Pancreas (tissue), 10 donors: Measurements from ENCODE around the gene RARB. TPM values are rescaled to one million over a fixed set of nuclear protein-coding genes. Genes with fewer than 3 reads are reported as not detected.

ENCODE experiments used
- ATAC-seq, 4 donors: fragments of 200-7000 bp; cut with Tn5 transposase; one replicate each; pipeline versions ENCODE4 v1.8.0 to v1.9.1; 2020; ENCODE audit warnings: mild to moderate bottlenecking in 4 of 4, moderate library complexity in 4 of 4
- DNase-seq, 6 donors: peaks; one replicate each; pipeline ENCODE4 v3.0.0-alpha.2; 2020
- FAIRE-seq: peaks from 2 replicates; lab custom pipeline; 2012; peaks lifted over from hg19 to GRCh38; lab: Jason Lieb, UNC
- H3K27ac ChIP-seq, 4 donors: fragments of 200-600 bp; sonication (generic); 1 replicate in 3 of 4; 2 replicates in 1 of 4; pipeline versions ENCODE4 v1.5.0 to v1.8.0; 2020
- H3K27me3 ChIP-seq, 4 donors: fragments of 200-600 bp; one replicate each; pipeline ENCODE4 v1.8.0; 2021
- H3K36me3 ChIP-seq, 3 donors: fragments of 200-600 bp; sonication (generic) in 1 of 3; one replicate each; pipeline versions ENCODE4 v1.5.0 to v1.8.0; 2020 to 2021
- H3K4me1 ChIP-seq, 3 donors: fragments of 200-600 bp; one replicate each; pipeline ENCODE4 v1.8.0; 2021
- H3K4me3 ChIP-seq, 4 donors: fragments of 200-600 bp; sonication (generic) in 2 of 4; one replicate each; pipeline versions ENCODE4 v1.5.0 to v1.8.0; 2020 to 2021
- H3K9me3 ChIP-seq, 4 donors: fragments of 200-600 bp; one replicate each; pipeline ENCODE4 v1.8.0; 2021
- CTCF ChIP-seq, 4 donors: fragments of 200-600 bp; sonication (generic) in 3 of 4; IDR thresholded peaks; one replicate each; pipeline versions ENCODE4 v1.5.0 to v1.8.0; 2021; ENCODE audit warnings: antibody characterized with exemption in 4 of 4
- WGBS, 2 donors: extraction: QIAGEN DNeasy Blood & Tissue Kit; methylation state at CpG; one replicate each; pipeline ENCODE4 v1.1.7; 2013; 5-methylcytosine and 5-hydroxymethylcytosine counted together
- intact Hi-C, 3 donors: fragments of 100-400 bp; cut with DNase I; formaldehyde crosslinking; loops; one replicate each; pipeline versions ENCODE4 v1.11.1 to v1.14.2; 2022
- polyA plus RNA-seq, 2 donors: library from polyadenylated mRNA; stranded (reverse); fragments of 200-250 nt; gene quantifications; one replicate each; pipeline ENCODE4 v1.2.3, GENCODE V29; 2013
- total RNA-seq, 6 donors: library from RNA; stranded (reverse); fragmentation: NEBNext Ultra II Directional in 4 of 6; extraction: Animal tissue kit (Norgen Biotek cat#: 25700) in 4 of 6; gene quantifications; one replicate each; pipeline versions ENCODE4 v1.2.1 to v1.2.4, GENCODE V29; 2021 to 2023
- donor health status: healthy with polysubstance abuse.
- donor health status: DM: no; HTN: no; CAD: no; lungs with moderate emphysema.
- donor health status: DM: no; HTN: no; CAD: no.
- donor health status: control.
- donor health status: control.
- donor health status: Bipolar disorder and iron deficiency.
- donor health status: DM: yes; HTN: yes; CAD: no.
- donor health status: DM: no; HTN: no; CAD: no.
- donor health status: DM: no; HTN: no; CAD: no.
- donor health status: DM: yes; HTN: yes; CAD: no.

The RARB gene
- total and polyA plus RNA-seq, 8 donors: 0.49 to 3.3 (median 0.75) TPM

GRCh38 chr3:25465266-25465860 is 37.3 kb downstream of the RARB start:
- Histone ChIP-seq H3K27me3 (no peaks in the 10 kb centered on the region), H3K4me3 (no peak overlapping the region), H3K27ac (no peak overlapping the region), H3K9me3 (no peaks in the 10 kb centered on the region), H3K36me3 (no peaks in the 10 kb centered on the region), H3K4me1 (no peaks in the 10 kb centered on the region)
- no peak for FAIRE-seq
- TF ChIP-seq CTCF (IDR thresholded peaks at IDR 0.05): no peak
- intact Hi-C loops: no loop called here
- 79 to 82% methylated on average over 5 of the region's 5 CpGs for WGBS, 2 donors
- ATAC-seq: no peak
- no peak for DNase-seq

- FAIRE-seq: no peak
- no peak overlapping the region for H3K27ac ChIP-seq
- 70 to 75% methylated on average over 6 of the region's 6 CpGs for WGBS, 2 donors
These were observed 40.8 kb downstream of the RARB start for GRCh38 chr3:25468866-25469319.

GRCh38 chr3:25469558-25469957 is 41.5 kb downstream of the RARB start:
- FAIRE-seq (no peak), ATAC-seq (no peak), DNase-seq (no peak)
- Histone ChIP-seq H3K27ac (no peak overlapping the region), H3K9me3 (no peaks in the 10 kb centered on the region), H3K27me3 (no peaks in the 10 kb centered on the region), H3K4me1 (no peaks in the 10 kb centered on the region), H3K36me3 (no peaks in the 10 kb centered on the region), H3K4me3 (no peak overlapping the region)
- intact Hi-C loops: no loop called here
- TF ChIP-seq CTCF (IDR thresholded peaks at IDR 0.05): no peak
- 48 to 58% methylated on average over 2 of the region's 2 CpGs for WGBS, 2 donors

More at GRCh38 chr3:25468866-25469319, 40.8 kb downstream of the RARB start:
- ATAC-seq (peak in 3 of 4 donors; percentile 53 to 63 (median 60)), DNase-seq (no peak)
- Histone ChIP-seq H3K4me1 (no peaks in the 10 kb centered on the region), H3K9me3 (no peaks in the 10 kb centered on the region), H3K36me3 (no peaks in the 10 kb centered on the region), H3K27me3 (no peaks in the 10 kb centered on the region), H3K4me3 (no peak overlapping the region)
- no peak for TF ChIP-seq CTCF (IDR thresholded peaks at IDR 0.05)
- intact Hi-C loops: no loop called here

- H3K36me3 ChIP-seq: no peaks in the 10 kb centered on the region
- ATAC-seq (no peak), DNase-seq (no peak), FAIRE-seq (no peak)
- no peak for TF ChIP-seq CTCF (IDR thresholded peaks at IDR 0.05)
- no peaks in the 10 kb centered on the region for H3K27me3 ChIP-seq
- no peaks in the 10 kb centered on the region for H3K9me3 ChIP-seq
- H3K4me1 ChIP-seq: no peaks in the 10 kb centered on the region
- intact Hi-C loops: no loop called here
- 50 to 62% methylated on average over 9 of the region's 9 CpGs for WGBS, 2 donors
- no peak overlapping the region for H3K4me3 ChIP-seq
- H3K27ac ChIP-seq: no peak overlapping the region
These were observed 43.2 kb downstream of the RARB start for GRCh38 chr3:25471081-25471768.

GRCh38 chr3:25472153-25472552 is 44.1 kb downstream of the RARB start:
- intact Hi-C loops: no loop called here
- H3K27ac ChIP-seq: no peak overlapping the region
- ATAC-seq (no peak), FAIRE-seq (no peak), DNase-seq (no peak)
- TF ChIP-seq CTCF (IDR thresholded peaks at IDR 0.05): no peak
- H3K4me3 ChIP-seq: no peak overlapping the region
- no peaks in the 10 kb centered on the region for H3K4me1 ChIP-seq
- H3K36me3 ChIP-seq: no peaks in the 10 kb centered on the region
- 79 to 87% methylated on average over 5 of the region's 5 CpGs for WGBS, 2 donors
- no peaks in the 10 kb centered on the region for H3K27me3 ChIP-seq
- no peaks in the 10 kb centered on the region for H3K9me3 ChIP-seq
